SK-N-SH treated with all-trans-retinoic acid at 6 μM for 48 hours (cell line): ENCODE results near the gene CRAMP1.

Experiments used
- ARNTL ChIP-seq: fragments of 450-650 bp; formaldehyde crosslinking; IDR thresholded peaks from 2 replicates; pipeline ENCODE4 v1.5.0; 2020; ENCODE audit warnings: low read depth, mild to moderate bottlenecking, moderate library complexity, borderline replicate concordance
- CSDC2 ChIP-seq: fragments of 250-450 bp; sonication (Bioruptor Pico); IDR thresholded peaks from 2 replicates; pipeline ENCODE4 v1.5.0; 2020; ENCODE audit warnings: mild to moderate bottlenecking, moderate library complexity
- ESRRG ChIP-seq: fragments of 250-450 bp; sonication (Bioruptor Pico); IDR thresholded peaks from 2 replicates; pipeline ENCODE4 v1.6.1; 2021; ENCODE audit warnings: mild to moderate bottlenecking
- ISL1 ChIP-seq: fragments of 250-450 bp; sonication (Bioruptor Pico); IDR thresholded peaks from 2 replicates; pipeline ENCODE4 v2.1.2; 2022; ENCODE audit warnings: mild to moderate bottlenecking, moderate library complexity
- OSR1 ChIP-seq: fragments of 250-450 bp; sonication (Bioruptor Pico); IDR thresholded peaks from 2 replicates; pipeline ENCODE4 v1.8.0; 2022; ENCODE audit warnings: moderate library complexity, mild to moderate bottlenecking, inconsistent platforms
- RARB ChIP-seq: fragments of 250-450 bp; sonication (Bioruptor Pico); IDR thresholded peaks from 2 replicates; pipeline ENCODE4 v1.8.0; 2021; ENCODE audit warnings: mild to moderate bottlenecking, moderate library complexity
- SNAI2 ChIP-seq: fragments of 250-450 bp; sonication (Bioruptor Pico); IDR thresholded peaks from 2 replicates; pipeline ENCODE4 v1.5.0; 2020; ENCODE audit warnings: mild to moderate bottlenecking, moderate library complexity
- ZFP30 ChIP-seq: fragments of 450-650 bp; formaldehyde crosslinking; IDR thresholded peaks from 2 replicates; pipeline ENCODE4 v1.5.0; 2022; ENCODE audit warnings: mild to moderate bottlenecking, moderate library complexity
- ZNF565 ChIP-seq: fragments of 450-650 bp; formaldehyde crosslinking; conservative IDR thresholded peaks from 2 replicates; pipeline ENCODE4 v1.5.0; 2020; ENCODE audit warnings: low read depth, mild to moderate bottlenecking, moderate library complexity
- TF ChIP-seq, protein P1 (sequence below): fragments of 250-450 bp; sonication (Bioruptor Pico); IDR thresholded peaks from 2 replicates; pipeline ENCODE4 v1.8.0; 2020; ENCODE audit warnings: mild to moderate bottlenecking, moderate library complexity, borderline replicate concordance
- TF ChIP-seq, protein P2 (sequence below): fragments of 250-450 bp; sonication (Bioruptor Pico); IDR thresholded peaks from 2 replicates; pipeline ENCODE4 v1.5.1; 2021; ENCODE audit warnings: mild to moderate bottlenecking, moderate library complexity

DNA sequence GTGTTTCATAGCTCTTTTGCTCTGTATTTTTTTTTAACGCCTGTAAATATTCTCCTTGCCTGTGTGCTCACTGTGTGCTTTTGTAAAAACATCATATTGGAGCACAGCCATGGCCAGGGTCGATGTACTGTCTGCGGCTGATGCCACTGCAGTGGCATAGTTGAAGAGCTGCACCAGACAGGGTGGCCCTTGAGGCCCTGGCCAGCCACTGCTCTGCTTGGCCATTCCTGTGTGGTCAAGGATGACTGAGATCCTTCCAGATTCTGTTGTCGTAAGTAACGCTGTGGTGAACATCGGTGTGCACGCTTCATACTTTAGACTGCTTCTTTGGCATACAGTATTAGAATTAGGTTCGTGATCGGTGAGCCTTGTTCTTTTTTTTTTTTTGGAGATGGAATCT lies 14.6 kb downstream of the CRAMP1 start:
- no peak for TF ChIP-seq ESRRG (CRISPR knock-in tag)
- TF ChIP-seq, protein P1, sequence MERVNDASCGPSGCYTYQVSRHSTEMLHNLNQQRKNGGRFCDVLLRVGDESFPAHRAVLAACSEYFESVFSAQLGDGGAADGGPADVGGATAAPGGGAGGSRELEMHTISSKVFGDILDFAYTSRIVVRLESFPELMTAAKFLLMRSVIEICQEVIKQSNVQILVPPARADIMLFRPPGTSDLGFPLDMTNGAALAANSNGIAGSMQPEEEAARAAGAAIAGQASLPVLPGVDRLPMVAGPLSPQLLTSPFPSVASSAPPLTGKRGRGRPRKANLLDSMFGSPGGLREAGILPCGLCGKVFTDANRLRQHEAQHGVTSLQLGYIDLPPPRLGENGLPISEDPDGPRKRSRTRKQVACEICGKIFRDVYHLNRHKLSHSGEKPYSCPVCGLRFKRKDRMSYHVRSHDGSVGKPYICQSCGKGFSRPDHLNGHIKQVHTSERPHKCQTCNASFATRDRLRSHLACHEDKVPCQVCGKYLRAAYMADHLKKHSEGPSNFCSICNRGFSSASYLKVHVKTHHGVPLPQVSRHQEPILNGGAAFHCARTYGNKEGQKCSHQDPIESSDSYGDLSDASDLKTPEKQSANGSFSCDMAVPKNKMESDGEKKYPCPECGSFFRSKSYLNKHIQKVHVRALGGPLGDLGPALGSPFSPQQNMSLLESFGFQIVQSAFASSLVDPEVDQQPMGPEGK (CRISPR knock-in tag) = no peak
- no peak for TF ChIP-seq ISL1 (CRISPR knock-in tag)
- TF ChIP-seq RARB (CRISPR knock-in tag) = no peak
- no peak for TF ChIP-seq SNAI2 (CRISPR knock-in tag)
- TF ChIP-seq ZNF565 (CRISPR knock-in tag) = no peak
- TF ChIP-seq OSR1 = no peak
- no peak for TF ChIP-seq ZFP30 (CRISPR knock-in tag)
- no peak for TF ChIP-seq ARNTL (CRISPR knock-in tag)
- TF ChIP-seq CSDC2 (CRISPR knock-in tag) = no peak
- TF ChIP-seq, protein P2, sequence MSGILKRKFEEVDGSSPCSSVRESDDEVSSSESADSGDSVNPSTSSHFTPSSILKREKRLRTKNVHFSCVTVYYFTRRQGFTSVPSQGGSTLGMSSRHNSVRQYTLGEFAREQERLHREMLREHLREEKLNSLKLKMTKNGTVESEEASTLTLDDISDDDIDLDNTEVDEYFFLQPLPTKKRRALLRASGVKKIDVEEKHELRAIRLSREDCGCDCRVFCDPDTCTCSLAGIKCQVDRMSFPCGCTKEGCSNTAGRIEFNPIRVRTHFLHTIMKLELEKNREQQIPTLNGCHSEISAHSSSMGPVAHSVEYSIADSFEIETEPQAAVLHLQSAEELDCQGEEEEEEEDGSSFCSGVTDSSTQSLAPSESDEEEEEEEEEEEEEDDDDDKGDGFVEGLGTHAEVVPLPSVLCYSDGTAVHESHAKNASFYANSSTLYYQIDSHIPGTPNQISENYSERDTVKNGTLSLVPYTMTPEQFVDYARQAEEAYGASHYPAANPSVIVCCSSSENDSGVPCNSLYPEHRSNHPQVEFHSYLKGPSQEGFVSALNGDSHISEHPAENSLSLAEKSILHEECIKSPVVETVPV (CRISPR knock-in tag) = no peak
